ENCODE results near the gene ADAMTSL3. TPM values are rescaled to one million over a fixed set of nuclear protein-coding genes. Genes with fewer than 3 reads are reported as not detected.

ADAMTSL3 gene
- total RNA-seq, 1 donor from 2014 or later, result 0.64 TPM

DNA sequence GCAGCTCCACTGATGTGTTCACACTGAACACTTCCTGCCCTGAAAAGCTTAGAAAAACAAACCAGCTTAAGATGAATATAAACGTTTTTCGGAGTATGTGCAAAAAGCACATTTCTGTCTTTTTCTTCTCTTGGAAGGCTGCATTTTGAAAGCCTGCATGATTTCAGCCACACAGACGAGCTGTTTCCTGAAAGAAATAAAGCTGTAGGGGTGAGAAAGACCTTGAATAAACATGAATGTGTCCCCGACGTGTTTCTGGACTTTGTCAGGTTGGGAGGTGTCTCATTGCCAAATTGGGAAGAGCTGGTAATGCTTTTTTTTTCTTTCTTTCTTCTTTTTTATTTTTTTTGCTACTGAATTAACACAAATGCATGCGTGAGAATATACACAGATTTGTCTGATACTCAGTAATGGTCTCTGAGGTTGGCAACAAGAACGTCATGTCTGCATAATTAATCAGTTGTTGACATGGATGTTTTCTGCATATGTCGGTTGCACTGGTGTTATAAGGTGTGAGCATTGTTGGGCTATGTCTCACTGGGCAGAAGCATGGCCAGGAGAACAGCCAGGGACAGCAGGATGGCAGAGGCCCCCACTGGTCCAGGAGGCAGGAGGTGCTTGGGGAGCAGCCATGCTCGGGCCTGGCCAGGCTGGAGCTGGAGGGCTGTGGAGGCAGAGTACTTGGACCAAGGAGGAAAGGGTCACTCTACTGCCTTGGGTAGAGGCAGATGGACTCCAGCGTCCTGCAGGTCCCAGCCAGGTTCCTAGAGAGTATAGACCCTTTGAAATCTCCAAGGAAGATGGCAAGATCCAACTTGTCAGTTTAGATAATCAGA lies 39.0 kb downstream of the ADAMTSL3 start:
- peaks cover 2% of the 10 kb centered on the region for H3K27me3 Mint-ChIP-seq (ENCODE audit: unreplicated experiment)
- H3K4me1 Mint-ChIP-seq (ENCODE audit: unreplicated experiment), result peaks cover 7% of the 10 kb centered on the region
- TF ChIP-seq, protein P1, sequence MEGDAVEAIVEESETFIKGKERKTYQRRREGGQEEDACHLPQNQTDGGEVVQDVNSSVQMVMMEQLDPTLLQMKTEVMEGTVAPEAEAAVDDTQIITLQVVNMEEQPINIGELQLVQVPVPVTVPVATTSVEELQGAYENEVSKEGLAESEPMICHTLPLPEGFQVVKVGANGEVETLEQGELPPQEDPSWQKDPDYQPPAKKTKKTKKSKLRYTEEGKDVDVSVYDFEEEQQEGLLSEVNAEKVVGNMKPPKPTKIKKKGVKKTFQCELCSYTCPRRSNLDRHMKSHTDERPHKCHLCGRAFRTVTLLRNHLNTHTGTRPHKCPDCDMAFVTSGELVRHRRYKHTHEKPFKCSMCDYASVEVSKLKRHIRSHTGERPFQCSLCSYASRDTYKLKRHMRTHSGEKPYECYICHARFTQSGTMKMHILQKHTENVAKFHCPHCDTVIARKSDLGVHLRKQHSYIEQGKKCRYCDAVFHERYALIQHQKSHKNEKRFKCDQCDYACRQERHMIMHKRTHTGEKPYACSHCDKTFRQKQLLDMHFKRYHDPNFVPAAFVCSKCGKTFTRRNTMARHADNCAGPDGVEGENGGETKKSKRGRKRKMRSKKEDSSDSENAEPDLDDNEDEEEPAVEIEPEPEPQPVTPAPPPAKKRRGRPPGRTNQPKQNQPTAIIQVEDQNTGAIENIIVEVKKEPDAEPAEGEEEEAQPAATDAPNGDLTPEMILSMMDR (IDR thresholded peaks at IDR 0.05; ENCODE audit: unreplicated experiment), result no peak
- H3K4me3 Mint-ChIP-seq (ENCODE audit: unreplicated experiment), result no peak overlapping the region
- no peak for DNase-seq (ENCODE audit: low spot score)
- no peak overlapping the region for H3K27ac Mint-ChIP-seq (ENCODE audit: unreplicated experiment)
- H3K36me3 Mint-ChIP-seq (ENCODE audit: low read depth, unreplicated experiment), result no peaks in the 10 kb centered on the region
- no peaks in the 10 kb centered on the region for H3K9me3 Mint-ChIP-seq (ENCODE audit: unreplicated experiment)

- Mint-ChIP-seq H3K9me3 (ENCODE audit: unreplicated experiment) (no peaks in the 10 kb centered on the region), H3K4me1 (ENCODE audit: unreplicated experiment) (peaks cover 7% of the 10 kb centered on the region), H3K27ac (ENCODE audit: unreplicated experiment) (no peak overlapping the region), H3K27me3 (ENCODE audit: unreplicated experiment) (peaks cover 2% of the 10 kb centered on the region), H3K36me3 (ENCODE audit: low read depth, unreplicated experiment) (no peaks in the 10 kb centered on the region), H3K4me3 (ENCODE audit: unreplicated experiment) (no peak overlapping the region)
- TF ChIP-seq, protein P1 (IDR thresholded peaks at IDR 0.05; ENCODE audit: unreplicated experiment), result no peak
- no peak for DNase-seq (ENCODE audit: low spot score)
Measured at GRCh38 chr15:83694015-83694414, 40.1 kb downstream of the ADAMTSL3 start.

DNA sequence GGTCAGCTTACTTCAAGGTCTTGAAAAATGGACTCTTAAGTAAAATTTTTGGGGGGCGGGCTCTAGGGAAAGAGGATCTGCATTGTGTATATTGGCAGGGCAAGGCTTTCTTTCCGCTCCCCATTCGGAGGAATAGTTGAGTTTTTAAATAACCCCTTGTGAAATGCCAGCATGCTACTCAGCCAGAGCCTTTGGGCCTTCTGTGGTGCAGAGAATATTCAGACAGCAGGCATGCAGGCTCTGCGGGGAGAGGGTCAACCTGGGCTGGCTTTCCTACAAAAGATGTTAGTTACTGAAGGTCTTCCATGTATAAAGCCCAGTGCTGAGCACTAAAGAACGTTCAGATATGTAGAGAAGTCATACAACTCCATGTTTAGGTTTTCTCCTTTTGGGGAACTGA lies 40.6 kb downstream of the ADAMTSL3 start:
- H3K27ac Mint-ChIP-seq (ENCODE audit: unreplicated experiment), result no peak overlapping the region
- no peaks in the 10 kb centered on the region for H3K36me3 Mint-ChIP-seq (ENCODE audit: low read depth, unreplicated experiment)
- TF ChIP-seq, protein P1 (IDR thresholded peaks at IDR 0.05; ENCODE audit: unreplicated experiment), result no peak
- H3K4me3 Mint-ChIP-seq (ENCODE audit: unreplicated experiment), result no peak overlapping the region
- peaks cover 2% of the 10 kb centered on the region for H3K27me3 Mint-ChIP-seq (ENCODE audit: unreplicated experiment)
- H3K9me3 Mint-ChIP-seq (ENCODE audit: unreplicated experiment), result no peaks in the 10 kb centered on the region
- DNase-seq (ENCODE audit: low spot score), result no peak
- peaks cover 7% of the 10 kb centered on the region for H3K4me1 Mint-ChIP-seq (ENCODE audit: unreplicated experiment)

DNA sequence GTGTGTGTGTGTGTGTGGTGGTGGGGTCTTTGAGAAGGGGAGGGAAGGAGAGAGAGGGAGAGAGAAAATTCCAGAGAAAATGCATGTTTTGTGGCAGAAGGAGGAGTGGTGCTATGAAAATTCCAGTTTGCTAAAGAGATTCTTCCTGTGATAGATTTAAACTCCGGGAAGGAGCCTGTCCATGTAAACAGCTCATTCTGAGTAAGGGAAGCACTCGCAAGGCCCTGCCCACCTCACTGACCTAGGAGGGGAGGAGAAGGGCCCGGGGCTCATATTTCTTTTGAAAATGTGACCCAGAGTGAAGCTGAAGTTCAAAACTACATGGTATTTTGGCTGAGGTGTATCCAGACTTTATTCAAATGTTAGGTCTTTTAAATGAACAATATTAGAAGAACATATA lies 41.3 kb downstream of the ADAMTSL3 start:
- no peak for DNase-seq (ENCODE audit: low spot score)
- Mint-ChIP-seq H3K36me3 (ENCODE audit: low read depth, unreplicated experiment) (no peaks in the 10 kb centered on the region), H3K27me3 (ENCODE audit: unreplicated experiment) (peaks cover 2% of the 10 kb centered on the region), H3K4me3 (ENCODE audit: unreplicated experiment) (no peak overlapping the region), H3K4me1 (ENCODE audit: unreplicated experiment) (peaks cover 7% of the 10 kb centered on the region), H3K9me3 (ENCODE audit: unreplicated experiment) (no peaks in the 10 kb centered on the region), H3K27ac (ENCODE audit: unreplicated experiment) (no peak overlapping the region)
- TF ChIP-seq, protein P1 (IDR thresholded peaks at IDR 0.05; ENCODE audit: unreplicated experiment), result no peak

GRCh38 chr15:83695901-83696425 lies 42.0 kb downstream of the ADAMTSL3 start:
- Mint-ChIP-seq H3K4me1 (ENCODE audit: unreplicated experiment) (peaks cover 7% of the 10 kb centered on the region), H3K27ac (ENCODE audit: unreplicated experiment) (no peak overlapping the region), H3K27me3 (ENCODE audit: unreplicated experiment) (peaks cover 2% of the 10 kb centered on the region), H3K9me3 (ENCODE audit: unreplicated experiment) (no peaks in the 10 kb centered on the region), H3K4me3 (ENCODE audit: unreplicated experiment) (no peak overlapping the region), H3K36me3 (ENCODE audit: low read depth, unreplicated experiment) (no peaks in the 10 kb centered on the region)
- TF ChIP-seq, protein P1 (IDR thresholded peaks at IDR 0.05; ENCODE audit: unreplicated experiment), result no peak
- DNase-seq (ENCODE audit: low spot score), result no peak
